ENCODE data around the gene RIPK4.
"Not testable (repeated sequence)": the region's sequence is repeated elsewhere in the genome, so short reads cannot be mapped to it uniquely, and the experiment has no call there.

RIPK4 gene

GRCh38 chr21:41715649-41716281 is 51.1 kb downstream of the RIPK4 start:
- no peak for DNase-seq
- no peak for TF ChIP-seq CTCF (IDR thresholded peaks at IDR 0.05; ENCODE audit: low read depth, low read length)
- Histone ChIP-seq H3K9me3 (ENCODE audit: severe bottlenecking) (no peaks in the 10 kb centered on the region), H3K27ac (no peak overlapping the region), H3K36me3 (no peaks in the 10 kb centered on the region), H3K27me3 (ENCODE audit: insufficient read depth, low read depth, severe bottlenecking) (no peaks in the 10 kb centered on the region), H3K4me3 (ENCODE audit: low read depth, low read length) (no peak overlapping the region)

GRCh38 chr21:41714299-41714865 is 52.5 kb downstream of the RIPK4 start:
- H3K27me3 ChIP-seq (ENCODE audit: insufficient read depth, low read depth, severe bottlenecking); H3K27ac ChIP-seq; DNase-seq; H3K9me3 ChIP-seq (ENCODE audit: severe bottlenecking); H3K4me3 ChIP-seq (ENCODE audit: low read depth, low read length); H3K36me3 ChIP-seq: not testable (repeated sequence)

- no peaks in the 10 kb centered on the region for H3K36me3 ChIP-seq
- no peak for TF ChIP-seq CTCF (IDR thresholded peaks at IDR 0.05; ENCODE audit: low read depth, low read length)
- no peak overlapping the region for H3K4me3 ChIP-seq (ENCODE audit: low read depth, low read length)
- no peak overlapping the region for H3K27ac ChIP-seq
- H3K27me3 ChIP-seq (ENCODE audit: insufficient read depth, low read depth, severe bottlenecking), result no peaks in the 10 kb centered on the region
- DNase-seq, result no peak
- H3K9me3 ChIP-seq (ENCODE audit: severe bottlenecking), result no peaks in the 10 kb centered on the region
Measured at GRCh38 chr21:41713495-41714281, 53.2 kb downstream of the RIPK4 start.

- no peak for TF ChIP-seq CTCF (IDR thresholded peaks at IDR 0.05; ENCODE audit: low read depth, low read length)
- H3K36me3 ChIP-seq, result no peaks in the 10 kb centered on the region
- no peak for DNase-seq
- H3K27me3 ChIP-seq (ENCODE audit: insufficient read depth, low read depth, severe bottlenecking), result no peaks in the 10 kb centered on the region
- H3K4me3 ChIP-seq (ENCODE audit: low read depth, low read length), result no peak overlapping the region
- no peak overlapping the region for H3K27ac ChIP-seq
- H3K9me3 ChIP-seq (ENCODE audit: severe bottlenecking), result no peaks in the 10 kb centered on the region
Measured at GRCh38 chr21:41712730-41713129, 54.1 kb downstream of the RIPK4 start.

DNA sequence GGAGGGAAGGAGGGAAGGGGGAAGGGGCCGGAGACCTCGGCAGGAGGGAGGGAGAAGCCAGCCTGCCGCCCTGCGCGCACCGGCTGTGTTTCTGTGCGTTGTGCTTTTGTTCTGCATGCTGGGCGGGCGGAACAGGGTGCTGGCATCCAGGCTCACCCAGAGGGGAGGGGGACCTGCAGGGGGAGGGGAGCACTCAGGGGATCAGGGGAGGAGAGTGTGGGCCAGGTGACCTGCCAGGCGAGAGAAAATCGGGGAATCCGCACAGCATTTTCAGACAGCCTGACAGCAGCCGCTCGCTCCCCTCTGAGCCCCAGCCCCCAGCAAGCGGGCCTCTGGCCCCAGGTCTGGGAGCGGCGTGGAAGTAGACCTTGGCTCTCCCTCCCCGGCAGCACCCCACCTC is 54.7 kb downstream of the RIPK4 start:
- H3K27me3 ChIP-seq (ENCODE audit: insufficient read depth, low read depth, severe bottlenecking), result no peaks in the 10 kb centered on the region
- DNase-seq, result no peak
- no peak for TF ChIP-seq CTCF (IDR thresholded peaks at IDR 0.05; ENCODE audit: low read depth, low read length)
- H3K27ac ChIP-seq, result no peak overlapping the region
- H3K9me3 ChIP-seq (ENCODE audit: severe bottlenecking), result no peaks in the 10 kb centered on the region
- no peaks in the 10 kb centered on the region for H3K36me3 ChIP-seq
- H3K4me3 ChIP-seq (ENCODE audit: low read depth, low read length), result no peak overlapping the region

DNA sequence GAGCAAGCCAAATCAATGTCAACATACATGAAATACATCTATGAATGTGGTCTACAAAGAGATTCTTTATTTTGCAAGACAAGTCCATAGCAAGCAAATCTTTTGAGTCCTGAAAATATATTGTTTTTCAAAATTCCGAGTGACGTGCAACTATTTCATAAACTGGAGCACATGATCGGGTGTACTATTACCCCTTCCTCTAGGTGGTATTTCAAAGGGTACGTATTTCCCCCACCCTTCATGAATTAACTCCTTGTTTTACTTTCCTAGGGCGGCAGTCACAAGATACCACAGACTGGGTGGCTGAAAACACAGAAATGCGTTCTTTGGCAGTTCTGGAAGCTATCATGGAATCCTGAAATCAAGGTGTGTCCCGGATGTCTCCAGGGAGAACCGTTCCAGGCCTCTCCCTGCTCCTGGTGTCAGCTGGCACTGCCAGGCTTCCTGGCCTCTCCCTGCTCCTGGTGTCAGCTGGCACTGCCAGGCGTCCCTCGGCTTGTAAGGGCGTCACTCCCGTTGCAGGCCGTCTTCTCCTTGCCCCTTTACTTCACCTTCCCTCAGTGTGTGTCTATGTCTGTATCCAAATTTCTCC is 55.3 kb downstream of the RIPK4 start:
- no peak for TF ChIP-seq CTCF (IDR thresholded peaks at IDR 0.05; ENCODE audit: low read depth, low read length)
- DNase-seq, result no peak
- Histone ChIP-seq H3K9me3 (ENCODE audit: severe bottlenecking) (no peaks in the 10 kb centered on the region), H3K27ac (no peak overlapping the region), H3K36me3 (no peaks in the 10 kb centered on the region), H3K4me3 (ENCODE audit: low read depth, low read length) (no peak overlapping the region), H3K27me3 (ENCODE audit: insufficient read depth, low read depth, severe bottlenecking) (no peaks in the 10 kb centered on the region)
